ENCODE results near the gene NFATC2. TPM values are rescaled to one million over a fixed set of nuclear protein-coding genes. Genes with fewer than 3 reads are reported as not detected.

The NFATC2 gene
- total RNA-seq, 4 donors from 2014 or later, result 8.8 to 15.6 (median 13.0) TPM

- WGBS, result 62% methylated on average over 3 of the region's 3 CpGs
Measured at GRCh38 chr20:51341581-51341980, 200.9 kb downstream of the NFATC2 start.

DNA sequence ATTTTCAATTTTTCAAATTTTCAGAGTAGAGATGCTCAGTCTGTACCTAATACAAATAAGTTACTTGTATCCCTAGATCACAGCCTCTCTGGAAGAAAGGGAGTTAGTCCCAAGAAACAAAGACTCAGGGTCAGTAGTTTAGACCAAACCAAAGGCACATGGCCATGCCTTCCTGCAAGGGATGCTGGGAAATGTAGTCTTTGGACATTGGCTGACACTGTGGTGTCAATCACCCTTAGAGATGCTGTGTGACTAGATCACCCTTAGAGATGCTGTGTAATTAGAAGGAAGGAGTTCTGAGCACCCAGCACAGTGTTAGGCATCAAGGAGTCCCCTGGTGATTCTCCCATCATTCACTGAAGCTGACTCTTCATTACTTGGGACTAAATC, 202.1 kb downstream of the NFATC2 start:
- H3K27me3 ChIP-seq, result peaks cover 0 to 10% (median 0%) of the 10 kb centered on the region in 4 donors
- no peaks in the 10 kb centered on the region for H3K36me3 ChIP-seq
- H3K4me1 ChIP-seq, result peaks cover 0 to 4% (median 0%) of the 10 kb centered on the region in 4 donors
- no peak overlapping the region for H3K27ac ChIP-seq (replicated peaks in 1 of 4)
- TF ChIP-seq, protein P1, sequence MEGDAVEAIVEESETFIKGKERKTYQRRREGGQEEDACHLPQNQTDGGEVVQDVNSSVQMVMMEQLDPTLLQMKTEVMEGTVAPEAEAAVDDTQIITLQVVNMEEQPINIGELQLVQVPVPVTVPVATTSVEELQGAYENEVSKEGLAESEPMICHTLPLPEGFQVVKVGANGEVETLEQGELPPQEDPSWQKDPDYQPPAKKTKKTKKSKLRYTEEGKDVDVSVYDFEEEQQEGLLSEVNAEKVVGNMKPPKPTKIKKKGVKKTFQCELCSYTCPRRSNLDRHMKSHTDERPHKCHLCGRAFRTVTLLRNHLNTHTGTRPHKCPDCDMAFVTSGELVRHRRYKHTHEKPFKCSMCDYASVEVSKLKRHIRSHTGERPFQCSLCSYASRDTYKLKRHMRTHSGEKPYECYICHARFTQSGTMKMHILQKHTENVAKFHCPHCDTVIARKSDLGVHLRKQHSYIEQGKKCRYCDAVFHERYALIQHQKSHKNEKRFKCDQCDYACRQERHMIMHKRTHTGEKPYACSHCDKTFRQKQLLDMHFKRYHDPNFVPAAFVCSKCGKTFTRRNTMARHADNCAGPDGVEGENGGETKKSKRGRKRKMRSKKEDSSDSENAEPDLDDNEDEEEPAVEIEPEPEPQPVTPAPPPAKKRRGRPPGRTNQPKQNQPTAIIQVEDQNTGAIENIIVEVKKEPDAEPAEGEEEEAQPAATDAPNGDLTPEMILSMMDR (IDR thresholded peaks at IDR 0.05), result no peak
- no peak for TF ChIP-seq POLR2AphosphoS5 (IDR thresholded peaks at IDR 0.05)
- no peak for TF ChIP-seq POLR2A (IDR thresholded peaks at IDR 0.05; ENCODE audit: low read depth)
- no peak for TF ChIP-seq EP300 (IDR thresholded peaks at IDR 0.05)
- no peak for DNase-seq (ENCODE audit: extremely low spot score)
- H3K9me3 ChIP-seq, result no peaks in the 10 kb centered on the region
- intact Hi-C loops (cut with DNase I), result no loop called here
- no peak overlapping the region for H3K4me3 ChIP-seq

More at GRCh38 chr20:51341581-51341980, 200.9 kb downstream of the NFATC2 start:
- intact Hi-C loops (cut with DNase I), result no loop called here
- TF ChIP-seq POLR2A (IDR thresholded peaks at IDR 0.05; ENCODE audit: low read depth) (no peak), EP300 (IDR thresholded peaks at IDR 0.05) (no peak), POLR2AphosphoS5 (IDR thresholded peaks at IDR 0.05) (no peak)
- TF ChIP-seq, protein P1 (IDR thresholded peaks at IDR 0.05), result no peak
- no peak overlapping the region for H3K27ac ChIP-seq (replicated peaks in 1 of 4)
- DNase-seq (ENCODE audit: extremely low spot score), result no peak
- H3K27me3 ChIP-seq, result peaks cover 0 to 10% (median 0%) of the 10 kb centered on the region in 4 donors
- H3K9me3 ChIP-seq, result no peaks in the 10 kb centered on the region
- H3K4me1 ChIP-seq, result peaks cover 0 to 4% (median 0%) of the 10 kb centered on the region in 4 donors
- H3K4me3 ChIP-seq, result no peak overlapping the region
- H3K36me3 ChIP-seq, result no peaks in the 10 kb centered on the region

- Histone ChIP-seq H3K4me1 (peaks cover 0 to 4% (median 0%) of the 10 kb centered on the region in 4 donors), H3K36me3 (no peaks in the 10 kb centered on the region), H3K27ac (replicated peaks in 1 of 4) (no peak overlapping the region), H3K4me3 (no peak overlapping the region), H3K9me3 (no peaks in the 10 kb centered on the region), H3K27me3 (peaks cover 0 to 10% (median 0%) of the 10 kb centered on the region in 4 donors)
- intact Hi-C loops (cut with DNase I), result no loop called here
- no peak for DNase-seq (ENCODE audit: extremely low spot score)
- TF ChIP-seq POLR2AphosphoS5 (IDR thresholded peaks at IDR 0.05) (no peak), POLR2A (IDR thresholded peaks at IDR 0.05; ENCODE audit: low read depth) (no peak), EP300 (IDR thresholded peaks at IDR 0.05) (no peak)
- TF ChIP-seq, protein P1 (IDR thresholded peaks at IDR 0.05), result no peak
- WGBS, result 43% methylated on average over 2 of the region's 2 CpGs
Measured at GRCh38 chr20:51339721-51340450, 202.6 kb downstream of the NFATC2 start.

DNA sequence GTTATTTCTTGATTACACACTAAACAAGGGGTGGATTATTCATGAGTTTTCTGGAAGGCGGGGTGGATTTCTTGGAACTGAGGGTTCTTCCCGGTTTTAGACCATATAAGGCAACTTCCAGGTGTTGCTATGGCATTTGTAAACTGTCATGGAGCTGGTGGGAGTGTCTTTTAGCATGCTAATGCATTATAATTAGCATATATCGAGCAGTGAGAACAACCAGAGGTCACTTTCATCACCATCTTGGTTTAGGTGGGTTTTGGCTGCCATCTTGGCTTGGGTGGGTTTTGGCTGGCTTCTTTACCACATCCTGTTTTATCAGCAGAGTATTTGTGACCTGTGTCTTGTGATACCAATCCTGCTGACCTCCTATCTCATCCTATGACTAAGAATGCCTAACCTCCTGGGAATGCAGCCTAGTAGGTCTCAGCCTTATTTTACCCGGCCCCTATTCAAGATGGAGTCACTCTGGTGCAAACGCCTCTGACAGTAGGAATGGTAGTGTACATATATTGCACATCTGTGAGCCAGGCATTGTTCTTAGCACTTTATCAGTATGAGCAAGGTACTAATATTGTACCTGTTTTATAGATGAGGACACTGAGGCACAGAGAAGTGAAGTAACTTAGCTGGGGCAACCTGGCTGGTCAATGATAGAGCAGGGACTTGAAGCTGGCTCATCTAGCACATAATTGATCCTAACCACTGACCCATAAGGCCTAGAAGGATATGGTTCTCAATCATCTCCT, 203.7 kb downstream of the NFATC2 start:
- 85% methylated on average over 5 of the region's 5 CpGs for WGBS
- Histone ChIP-seq H3K4me1 (peaks cover 0 to 4% (median 0%) of the 10 kb centered on the region in 4 donors), H3K4me3 (no peak overlapping the region), H3K27me3 (peaks cover 0 to 10% (median 0%) of the 10 kb centered on the region in 4 donors), H3K36me3 (no peaks in the 10 kb centered on the region), H3K27ac (replicated peaks in 1 of 4) (no peak overlapping the region), H3K9me3 (no peaks in the 10 kb centered on the region)
- TF ChIP-seq EP300 (IDR thresholded peaks at IDR 0.05) (no peak), POLR2A (IDR thresholded peaks at IDR 0.05; ENCODE audit: low read depth) (no peak), POLR2AphosphoS5 (IDR thresholded peaks at IDR 0.05) (no peak)
- TF ChIP-seq, protein P1 (IDR thresholded peaks at IDR 0.05), result no peak
- intact Hi-C loops (cut with DNase I), result no loop called here
- DNase-seq (ENCODE audit: extremely low spot score), result no peak

Measured in esophagus muscularis mucosa (tissue), 4 donors.